Measurements from ENCODE around the gene CLCN4.

DNA sequence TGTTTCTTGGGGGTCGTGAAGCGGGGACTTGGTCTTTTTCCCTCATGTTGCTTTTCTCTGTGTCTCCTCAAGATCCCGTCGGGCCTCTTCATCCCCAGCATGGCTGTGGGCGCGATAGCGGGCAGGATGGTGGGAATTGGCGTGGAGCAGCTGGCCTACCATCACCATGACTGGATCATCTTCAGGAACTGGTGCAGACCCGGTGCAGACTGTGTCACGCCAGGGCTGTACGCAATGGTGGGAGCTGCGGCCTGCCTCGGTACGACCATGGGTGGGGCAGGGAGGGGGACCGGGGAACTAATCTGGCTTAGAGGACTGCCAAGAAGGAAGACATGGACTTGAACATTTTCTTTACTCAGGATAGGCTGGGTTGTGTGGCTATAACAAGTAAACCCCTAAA lies 55.6 kb downstream of the CLCN4 start:
- TF ChIP-seq GATA2 (IDR thresholded peaks at IDR 0.05; ENCODE audit: low read depth, low read length), result no peak
- no peak for TF ChIP-seq GATA3 (IDR thresholded peaks at IDR 0.05; ENCODE audit: low read depth, low read length)
